Tibial nerve (tissue), 4 donors: Measurements from ENCODE around the gene PLEKHA7.

Experiments
- EP300 ChIP-seq, 2 donors: sonication (generic); formaldehyde crosslinking; IDR thresholded peaks; one replicate each; pipeline ENCODE4 v1.6.1; 2017; ENCODE audit warnings: antibody characterized with exemption in 2 of 2, mild to moderate bottlenecking in 1 of 2
- POLR2A ChIP-seq, 2 donors: fragments of 450-650 bp; IDR thresholded peaks; one replicate each; pipeline ENCODE4 v1.6.1; 2017; ENCODE audit warnings: antibody characterized with exemption in 2 of 2, mild to moderate bottlenecking in 2 of 2, moderate library complexity in 2 of 2
- TF ChIP-seq, protein P1 (sequence below), 5 experiments: fragments of 200-600 bp in 3 of 5; fragments of 450-650 bp in 2 of 5; sonication (generic) in 3 of 5; IDR thresholded peaks; one replicate each; pipeline ENCODE4 v1.5.1; 2016 to 2019; ENCODE audit warnings: antibody characterized with exemption in 5 of 5, mild to moderate bottlenecking in 3 of 5, moderate library complexity in 2 of 5

DNA sequence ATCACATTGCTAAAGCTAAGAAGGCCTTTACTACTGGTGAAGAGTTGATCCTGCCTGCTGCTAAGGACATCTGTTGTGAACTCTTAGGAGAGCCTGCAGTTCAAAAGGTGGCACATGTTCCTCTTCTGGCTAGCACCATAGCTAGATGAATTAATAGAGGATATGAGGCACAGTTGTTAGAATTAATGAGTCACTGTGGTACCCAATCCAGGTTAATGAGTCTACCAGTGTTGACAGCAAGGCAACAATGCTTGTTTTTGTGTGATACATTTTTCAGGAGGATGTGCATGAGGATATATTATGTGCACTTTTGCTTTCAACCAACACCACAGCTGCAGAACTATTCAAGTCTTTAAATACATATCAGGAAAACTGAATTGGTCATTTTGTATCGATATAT, 263.8 kb downstream of the PLEKHA7 start:
- TF ChIP-seq, protein P1, sequence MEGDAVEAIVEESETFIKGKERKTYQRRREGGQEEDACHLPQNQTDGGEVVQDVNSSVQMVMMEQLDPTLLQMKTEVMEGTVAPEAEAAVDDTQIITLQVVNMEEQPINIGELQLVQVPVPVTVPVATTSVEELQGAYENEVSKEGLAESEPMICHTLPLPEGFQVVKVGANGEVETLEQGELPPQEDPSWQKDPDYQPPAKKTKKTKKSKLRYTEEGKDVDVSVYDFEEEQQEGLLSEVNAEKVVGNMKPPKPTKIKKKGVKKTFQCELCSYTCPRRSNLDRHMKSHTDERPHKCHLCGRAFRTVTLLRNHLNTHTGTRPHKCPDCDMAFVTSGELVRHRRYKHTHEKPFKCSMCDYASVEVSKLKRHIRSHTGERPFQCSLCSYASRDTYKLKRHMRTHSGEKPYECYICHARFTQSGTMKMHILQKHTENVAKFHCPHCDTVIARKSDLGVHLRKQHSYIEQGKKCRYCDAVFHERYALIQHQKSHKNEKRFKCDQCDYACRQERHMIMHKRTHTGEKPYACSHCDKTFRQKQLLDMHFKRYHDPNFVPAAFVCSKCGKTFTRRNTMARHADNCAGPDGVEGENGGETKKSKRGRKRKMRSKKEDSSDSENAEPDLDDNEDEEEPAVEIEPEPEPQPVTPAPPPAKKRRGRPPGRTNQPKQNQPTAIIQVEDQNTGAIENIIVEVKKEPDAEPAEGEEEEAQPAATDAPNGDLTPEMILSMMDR (IDR thresholded peaks at IDR 0.05), result no peak
- TF ChIP-seq POLR2A (IDR thresholded peaks at IDR 0.05) (no peak), EP300 (IDR thresholded peaks at IDR 0.05) (no peak)
